GM12891 (cell line): ENCODE results near the gene SHISA9.

ENCODE experiments used
- PAX5 ChIP-seq: IDR thresholded peaks from 2 replicates; pipeline ENCODE4 v1.6.1; 2011; ENCODE audit warnings: low read length, moderate library complexity, mild to moderate bottlenecking; ENCODE audit not compliant: insufficient read depth, severe bottlenecking
- POLR2A ChIP-seq: IDR thresholded peaks from 2 replicates; pipeline ENCODE4 v1.6.1; 2011; ENCODE audit warnings: low read depth, low read length, control low read depth

DNA sequence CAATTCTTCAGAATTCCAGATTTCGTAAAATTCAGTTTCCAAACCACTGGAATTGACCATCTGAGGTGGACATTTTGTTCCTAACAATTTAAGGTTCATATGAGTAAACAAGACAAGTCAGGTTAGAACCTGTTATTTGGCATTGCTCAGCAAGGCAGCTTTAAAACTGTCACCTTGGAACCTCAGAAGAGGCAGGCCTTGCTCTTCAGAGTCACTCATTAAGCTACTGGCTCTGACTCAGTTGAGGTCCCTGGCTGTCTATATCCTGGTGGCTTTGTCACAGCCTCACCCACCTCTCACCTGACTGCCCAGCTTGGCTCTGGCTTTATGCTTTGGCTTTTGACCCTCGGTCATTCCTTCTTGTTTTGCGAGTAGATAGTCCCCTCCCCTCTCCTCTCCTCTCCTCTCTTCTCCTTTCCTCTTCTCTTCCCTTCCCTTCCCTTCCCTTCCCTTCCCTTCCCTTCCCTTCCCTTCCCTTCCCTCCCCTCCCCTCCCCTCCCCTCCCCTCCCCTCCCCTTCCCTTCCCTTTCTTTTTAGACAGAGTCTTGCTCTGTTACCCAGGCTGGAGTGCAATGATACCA lies 238.4 kb downstream of the SHISA9 start:
- TF ChIP-seq POLR2A, result no peak
- TF ChIP-seq PAX5, result no peak
